ENCODE results near the gene PCBD1.
"Not testable (repeated sequence)": the region's sequence is repeated elsewhere in the genome, so short reads cannot be mapped to it uniquely, and the experiment has no call there.

PCBD1 gene

DNA sequence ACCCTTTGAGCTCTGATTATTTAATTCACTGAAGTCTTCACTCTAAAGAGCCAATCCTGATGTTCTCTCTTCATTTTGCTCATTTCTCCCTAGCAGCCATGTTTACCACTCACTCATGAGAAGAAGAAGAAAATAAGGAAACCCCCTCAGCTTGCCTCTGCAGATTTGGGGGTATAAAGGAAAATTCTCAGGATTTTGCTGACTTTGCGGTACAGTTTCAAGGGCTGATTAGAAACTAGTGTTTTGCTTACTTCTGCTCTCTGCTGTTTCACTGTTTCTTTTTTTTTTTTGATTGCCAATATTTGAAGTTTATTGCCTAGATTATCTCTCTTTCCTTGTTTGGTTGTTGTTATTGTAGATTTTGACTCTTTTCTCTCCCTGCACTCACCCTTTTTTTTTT lies 23.4 kb downstream of the PCBD1 start:
- no peak overlapping the region for H3K9ac ChIP-seq (ENCODE audit: low read depth in 1 of 2, low read length in 2 of 2)
- H3K4me3 ChIP-seq (ENCODE audit: low read depth in 1 of 2, low read length in 2 of 2) = no peak overlapping the region
- peaks cover 6 to 33% of the 10 kb centered on the region in 2 donors for H3K36me3 ChIP-seq (ENCODE audit: control insufficient read depth in 1 of 2, insufficient read depth in 2 of 2, low read length in 2 of 2)
- peaks cover 0 to 3% of the 10 kb centered on the region in 2 donors for H3K4me1 ChIP-seq (ENCODE audit: control insufficient read depth in 1 of 2, insufficient read depth in 2 of 2, low read length in 2 of 2)
- no peaks in the 10 kb centered on the region for H3K9me3 ChIP-seq (ENCODE audit: control insufficient read depth in 1 of 2, low read length in 2 of 2)
- H3K27me3 ChIP-seq (ENCODE audit: control insufficient read depth in 1 of 2, insufficient read depth in 2 of 2, low read length in 2 of 2) = no peaks in the 10 kb centered on the region
- H3K27ac ChIP-seq (ENCODE audit: low read depth, low read length) = no peak overlapping the region

DNA sequence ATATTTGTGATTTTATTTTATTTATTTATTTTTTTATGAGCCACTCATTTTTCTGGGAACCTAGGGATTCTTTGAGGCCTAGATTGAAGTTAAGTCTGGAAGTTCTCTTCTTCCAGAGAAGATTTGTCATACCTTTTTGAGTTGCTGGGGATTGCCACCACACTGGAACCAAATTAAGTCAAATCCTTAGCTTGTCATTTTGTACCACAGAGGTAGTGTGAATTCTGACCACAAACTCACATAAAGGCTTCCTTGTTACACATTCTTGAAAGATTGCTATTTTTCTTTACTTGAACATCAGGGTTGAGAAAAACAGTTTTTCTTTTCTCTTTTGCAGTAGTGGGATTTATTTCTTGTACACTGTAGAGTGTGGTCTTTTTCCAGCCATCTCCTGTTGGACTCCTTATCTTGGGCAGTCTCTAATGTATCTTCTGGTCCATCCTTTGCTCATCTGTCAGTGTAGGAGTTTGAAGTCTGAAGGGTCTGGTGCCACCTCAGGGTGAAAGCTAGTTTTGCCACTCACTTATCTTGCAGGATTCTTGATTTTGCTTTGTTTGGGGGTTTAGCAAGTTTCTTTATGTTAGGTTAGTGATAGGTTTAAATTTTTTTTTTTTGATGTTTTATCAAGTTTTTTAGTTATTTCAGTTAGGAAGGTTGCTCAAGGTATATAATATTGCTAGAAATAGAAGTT lies 24.8 kb downstream of the PCBD1 start:
- H3K27ac ChIP-seq (ENCODE audit: low read depth, low read length) = no peak overlapping the region
- no peaks in the 10 kb centered on the region for H3K9me3 ChIP-seq (ENCODE audit: control insufficient read depth in 1 of 2, low read length in 2 of 2)
- peaks cover 7 to 32% of the 10 kb centered on the region in 2 donors for H3K36me3 ChIP-seq (ENCODE audit: control insufficient read depth in 1 of 2, insufficient read depth in 2 of 2, low read length in 2 of 2)

GRCh38 chr10:70861495-70862197 lies 26.7 kb downstream of the PCBD1 start:
- H3K4me3 ChIP-seq (ENCODE audit: low read depth in 1 of 2, low read length in 2 of 2); H3K27ac ChIP-seq (ENCODE audit: low read depth, low read length); H3K9ac ChIP-seq (ENCODE audit: low read depth in 1 of 2, low read length in 2 of 2); H3K4me1 ChIP-seq (ENCODE audit: control insufficient read depth in 1 of 2, insufficient read depth in 2 of 2, low read length in 2 of 2); H3K9me3 ChIP-seq (ENCODE audit: control insufficient read depth in 1 of 2, low read length in 2 of 2); H3K27me3 ChIP-seq (ENCODE audit: control insufficient read depth in 1 of 2, insufficient read depth in 2 of 2, low read length in 2 of 2): not testable (repeated sequence)
- H3K36me3 ChIP-seq (ENCODE audit: control insufficient read depth in 1 of 2, insufficient read depth in 2 of 2, low read length in 2 of 2) = peaks cover 13 to 36% of the 10 kb centered on the region in 2 donors

More for the DNA sequence above, 24.8 kb downstream of the PCBD1 start:
- Histone ChIP-seq H3K4me3 (ENCODE audit: low read depth in 1 of 2, low read length in 2 of 2) (no peak overlapping the region), H3K4me1 (ENCODE audit: control insufficient read depth in 1 of 2, insufficient read depth in 2 of 2, low read length in 2 of 2) (peaks cover 0 to 3% of the 10 kb centered on the region in 2 donors), H3K27me3 (ENCODE audit: control insufficient read depth in 1 of 2, insufficient read depth in 2 of 2, low read length in 2 of 2) (no peaks in the 10 kb centered on the region), H3K9ac (ENCODE audit: low read depth in 1 of 2, low read length in 2 of 2) (no peak overlapping the region)

DNA sequence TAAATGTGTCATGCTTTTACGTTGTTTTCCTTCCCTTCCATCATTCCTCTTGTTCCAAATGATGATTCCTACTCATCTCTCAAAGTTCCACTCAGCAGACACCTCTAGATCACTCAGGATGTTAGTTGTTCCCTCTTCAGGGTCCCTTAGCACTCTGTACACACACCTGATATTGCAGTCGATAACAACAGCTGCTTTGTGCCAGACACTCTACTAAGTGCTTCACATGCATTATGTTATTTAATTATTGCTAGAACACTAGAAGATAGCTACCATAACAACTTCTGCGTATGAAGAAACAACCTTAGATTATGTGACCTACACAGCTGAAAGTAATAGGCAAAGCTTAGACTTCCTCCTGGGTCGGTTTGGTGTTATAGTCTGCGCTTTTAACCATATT lies 29.6 kb downstream of the PCBD1 start:
- no peak overlapping the region for H3K9ac ChIP-seq (ENCODE audit: low read depth in 1 of 2, low read length in 2 of 2)
- H3K27me3 ChIP-seq (ENCODE audit: control insufficient read depth in 1 of 2, insufficient read depth in 2 of 2, low read length in 2 of 2) = no peaks in the 10 kb centered on the region
- no peak overlapping the region for H3K27ac ChIP-seq (ENCODE audit: low read depth, low read length)
- H3K9me3 ChIP-seq (ENCODE audit: control insufficient read depth in 1 of 2, low read length in 2 of 2) = no peaks in the 10 kb centered on the region
- H3K4me3 ChIP-seq (ENCODE audit: low read depth in 1 of 2, low read length in 2 of 2) = no peak overlapping the region
- H3K36me3 ChIP-seq (ENCODE audit: control insufficient read depth in 1 of 2, insufficient read depth in 2 of 2, low read length in 2 of 2) = peaks cover 23 to 49% of the 10 kb centered on the region in 2 donors
- H3K4me1 ChIP-seq (ENCODE audit: control insufficient read depth in 1 of 2, insufficient read depth in 2 of 2, low read length in 2 of 2) = peaks cover under 1% of the 10 kb centered on the region in 2 donors

- Histone ChIP-seq H3K27ac (ENCODE audit: low read depth, low read length) (no peak overlapping the region), H3K4me3 (ENCODE audit: low read depth in 1 of 2, low read length in 2 of 2) (no peak overlapping the region), H3K36me3 (ENCODE audit: control insufficient read depth in 1 of 2, insufficient read depth in 2 of 2, low read length in 2 of 2) (peaks cover 32 to 48% of the 10 kb centered on the region in 2 donors), H3K9me3 (ENCODE audit: control insufficient read depth in 1 of 2, low read length in 2 of 2) (no peaks in the 10 kb centered on the region), H3K4me1 (ENCODE audit: control insufficient read depth in 1 of 2, insufficient read depth in 2 of 2, low read length in 2 of 2) (peaks cover 14 to 23% of the 10 kb centered on the region in 2 donors), H3K27me3 (ENCODE audit: control insufficient read depth in 1 of 2, insufficient read depth in 2 of 2, low read length in 2 of 2) (no peaks in the 10 kb centered on the region), H3K9ac (ENCODE audit: low read depth in 1 of 2, low read length in 2 of 2) (no peak overlapping the region)
Observed at GRCh38 chr10:70856454-70856853, 31.9 kb downstream of the PCBD1 start.

- Histone ChIP-seq H3K27ac (ENCODE audit: low read depth, low read length) (no peak overlapping the region), H3K36me3 (ENCODE audit: control insufficient read depth in 1 of 2, insufficient read depth in 2 of 2, low read length in 2 of 2) (peaks cover 27 to 32% of the 10 kb centered on the region in 2 donors), H3K4me3 (ENCODE audit: low read depth in 1 of 2, low read length in 2 of 2) (no peak overlapping the region), H3K9me3 (ENCODE audit: control insufficient read depth in 1 of 2, low read length in 2 of 2) (no peaks in the 10 kb centered on the region), H3K27me3 (ENCODE audit: control insufficient read depth in 1 of 2, insufficient read depth in 2 of 2, low read length in 2 of 2) (no peaks in the 10 kb centered on the region), H3K4me1 (ENCODE audit: control insufficient read depth in 1 of 2, insufficient read depth in 2 of 2, low read length in 2 of 2) (peaks cover 16 to 24% of the 10 kb centered on the region in 2 donors), H3K9ac (ENCODE audit: low read depth in 1 of 2, low read length in 2 of 2) (no peak overlapping the region)
Observed at GRCh38 chr10:70853457-70853856, 34.9 kb downstream of the PCBD1 start.

DNA sequence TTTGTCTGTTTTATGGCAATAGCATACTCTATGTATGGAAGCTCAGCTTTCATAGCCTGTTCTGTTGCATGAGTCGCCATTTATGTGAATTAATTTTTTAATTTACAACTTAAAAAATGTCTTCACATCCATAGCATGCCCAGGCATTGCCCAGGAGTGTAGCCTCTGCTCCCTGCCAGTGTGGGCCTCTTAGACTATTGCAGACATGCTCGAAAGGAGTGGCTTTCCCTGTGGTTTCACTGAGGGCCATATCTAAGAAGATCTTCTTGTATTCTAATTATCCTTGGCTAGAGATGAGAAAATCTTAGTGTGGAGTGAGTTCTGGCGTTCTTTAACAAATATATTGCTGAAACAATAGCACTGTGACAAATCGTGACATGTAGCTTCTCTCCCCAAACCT lies 35.3 kb downstream of the PCBD1 start:
- H3K4me1 ChIP-seq (ENCODE audit: control insufficient read depth in 1 of 2, insufficient read depth in 2 of 2, low read length in 2 of 2) = peaks cover 16 to 24% of the 10 kb centered on the region in 2 donors
- no peak overlapping the region for H3K4me3 ChIP-seq (ENCODE audit: low read depth in 1 of 2, low read length in 2 of 2)
- peaks cover 27 to 29% of the 10 kb centered on the region in 2 donors for H3K36me3 ChIP-seq (ENCODE audit: control insufficient read depth in 1 of 2, insufficient read depth in 2 of 2, low read length in 2 of 2)
- H3K27ac ChIP-seq (ENCODE audit: low read depth, low read length) = no peak overlapping the region
- no peaks in the 10 kb centered on the region for H3K9me3 ChIP-seq (ENCODE audit: control insufficient read depth in 1 of 2, low read length in 2 of 2)
- no peaks in the 10 kb centered on the region for H3K27me3 ChIP-seq (ENCODE audit: control insufficient read depth in 1 of 2, insufficient read depth in 2 of 2, low read length in 2 of 2)
- H3K9ac ChIP-seq (ENCODE audit: low read depth in 1 of 2, low read length in 2 of 2) = no peak overlapping the region

DNA sequence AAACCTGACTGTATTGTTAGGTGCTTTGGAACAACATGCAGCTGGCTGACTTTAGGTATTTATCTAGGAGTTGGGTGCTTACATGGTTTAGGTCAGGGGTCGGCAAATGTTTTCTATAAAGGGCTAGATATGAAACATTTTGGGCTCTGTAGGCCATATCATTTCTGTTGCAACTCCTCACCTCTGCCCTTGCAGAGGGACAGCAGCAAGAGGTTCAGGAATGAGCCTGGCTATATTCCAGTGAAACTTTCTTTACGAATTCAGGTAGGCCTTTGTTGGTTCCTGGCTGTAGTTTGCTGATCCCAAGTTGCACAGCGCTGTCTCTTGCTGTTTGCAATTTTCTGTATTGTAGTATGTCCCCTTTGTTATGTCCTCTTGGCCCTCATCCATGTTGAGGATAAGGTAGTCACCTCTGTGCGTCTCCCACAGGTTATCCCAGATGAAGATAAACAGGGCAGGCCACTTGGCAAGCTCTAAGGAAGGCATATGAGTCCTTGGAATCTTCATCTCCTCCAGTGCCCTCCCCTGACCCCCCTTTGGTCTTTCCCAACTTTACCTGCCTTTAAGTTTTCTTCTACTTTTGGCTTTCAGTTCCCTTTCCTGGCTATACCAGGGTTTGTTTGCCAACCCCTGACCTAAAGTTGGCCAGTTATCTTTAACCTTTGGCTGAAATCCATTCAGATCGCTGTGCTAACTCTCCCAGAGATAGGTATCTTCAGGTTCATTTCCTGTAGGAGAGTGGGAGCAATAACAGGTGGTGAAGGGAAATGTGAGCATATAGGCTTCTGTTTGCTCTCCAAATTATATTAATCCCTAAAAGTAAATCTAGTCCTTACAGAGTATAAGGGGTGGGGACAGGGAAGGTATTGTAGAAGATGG lies 36.5 kb downstream of the PCBD1 start:
- Histone ChIP-seq H3K4me3 (ENCODE audit: low read depth in 1 of 2, low read length in 2 of 2) (no peak overlapping the region), H3K36me3 (ENCODE audit: control insufficient read depth in 1 of 2, insufficient read depth in 2 of 2, low read length in 2 of 2) (peaks cover 24 to 32% of the 10 kb centered on the region in 2 donors), H3K27ac (ENCODE audit: low read depth, low read length) (no peak overlapping the region), H3K9me3 (ENCODE audit: control insufficient read depth in 1 of 2, low read length in 2 of 2) (no peaks in the 10 kb centered on the region), H3K4me1 (ENCODE audit: control insufficient read depth in 1 of 2, insufficient read depth in 2 of 2, low read length in 2 of 2) (peaks cover 16 to 24% of the 10 kb centered on the region in 2 donors), H3K27me3 (ENCODE audit: control insufficient read depth in 1 of 2, insufficient read depth in 2 of 2, low read length in 2 of 2) (no peaks in the 10 kb centered on the region), H3K9ac (ENCODE audit: low read depth in 1 of 2, low read length in 2 of 2) (no peak overlapping the region)

DNA sequence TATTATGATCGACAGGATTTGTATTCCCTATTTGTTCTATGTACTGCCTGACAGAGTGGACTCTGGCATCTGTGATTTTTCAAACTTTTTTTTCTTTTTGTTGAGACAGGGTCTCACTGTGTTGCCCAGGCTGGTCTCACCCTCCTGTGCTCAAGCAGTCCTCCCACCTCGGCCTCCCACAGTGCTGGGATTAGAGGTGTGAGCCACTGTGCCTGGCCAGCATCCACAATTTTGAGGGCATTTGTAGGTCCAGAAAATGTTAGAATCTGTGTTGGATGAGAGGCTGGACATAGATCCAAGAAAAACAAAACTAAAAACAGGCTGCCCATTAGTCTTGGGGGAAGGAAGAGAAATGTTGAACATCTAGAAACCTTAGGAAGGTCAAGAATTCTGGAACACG lies 38.3 kb downstream of the PCBD1 start:
- H3K27ac ChIP-seq (ENCODE audit: low read depth, low read length) = no peak overlapping the region
- peaks cover 18 to 33% of the 10 kb centered on the region in 2 donors for H3K36me3 ChIP-seq (ENCODE audit: control insufficient read depth in 1 of 2, insufficient read depth in 2 of 2, low read length in 2 of 2)
- H3K4me1 ChIP-seq (ENCODE audit: control insufficient read depth in 1 of 2, insufficient read depth in 2 of 2, low read length in 2 of 2) = peaks cover 16 to 29% of the 10 kb centered on the region in 2 donors
- H3K27me3 ChIP-seq (ENCODE audit: control insufficient read depth in 1 of 2, insufficient read depth in 2 of 2, low read length in 2 of 2) = no peaks in the 10 kb centered on the region
- H3K9me3 ChIP-seq (ENCODE audit: control insufficient read depth in 1 of 2, low read length in 2 of 2) = no peaks in the 10 kb centered on the region
- H3K4me3 ChIP-seq (ENCODE audit: low read depth in 1 of 2, low read length in 2 of 2) = no peak overlapping the region
- H3K9ac ChIP-seq (ENCODE audit: low read depth in 1 of 2, low read length in 2 of 2) = no peak overlapping the region

GRCh38 chr10:70849582-70850016 lies 38.8 kb downstream of the PCBD1 start:
- Histone ChIP-seq H3K36me3 (ENCODE audit: control insufficient read depth in 1 of 2, insufficient read depth in 2 of 2, low read length in 2 of 2) (peaks cover 16 to 30% of the 10 kb centered on the region in 2 donors), H3K9me3 (ENCODE audit: control insufficient read depth in 1 of 2, low read length in 2 of 2) (no peaks in the 10 kb centered on the region), H3K4me3 (ENCODE audit: low read depth in 1 of 2, low read length in 2 of 2) (no peak overlapping the region), H3K27me3 (ENCODE audit: control insufficient read depth in 1 of 2, insufficient read depth in 2 of 2, low read length in 2 of 2) (no peaks in the 10 kb centered on the region), H3K27ac (ENCODE audit: low read depth, low read length) (no peak overlapping the region), H3K9ac (ENCODE audit: low read depth in 1 of 2, low read length in 2 of 2) (no peak overlapping the region), H3K4me1 (ENCODE audit: control insufficient read depth in 1 of 2, insufficient read depth in 2 of 2, low read length in 2 of 2) (peaks cover 16 to 29% of the 10 kb centered on the region in 2 donors)

All from duodenal mucosa (tissue), 2 donors.